Neural progenitor cell (in vitro differentiated cells): Measurements from ENCODE around the gene SPIN1. TPM values are rescaled to one million over a fixed set of nuclear protein-coding genes. Genes with fewer than 3 reads are reported as not detected.

Experiments
- DNase-seq: peaks from one replicate; pipeline ENCODE4 v3.0.0-alpha.2; 2016; ENCODE audit warnings: low spot score
- H2AFZ ChIP-seq: fragments of 200-600 bp; sonication (generic); replicated peaks from 2 replicates; pipeline ENCODE4 v1.6.1; 2016; ENCODE audit warnings: antibody characterized with exemption
- H3F3A ChIP-seq: fragments of 200-600 bp; sonication (generic); 2 replicates; pipeline ENCODE4 v1.6.1; 2016; ENCODE audit warnings: antibody characterized with exemption, low read depth
- H3K27ac ChIP-seq: fragments of 200-600 bp; sonication (generic); 2 replicates; pipeline ENCODE4 v1.5.1; 2016; ENCODE audit warnings: mild to moderate bottlenecking
- H3K27me3 ChIP-seq: fragments of 200-600 bp; sonication (generic); 2 replicates; pipeline ENCODE4 v1.6.1; 2016; ENCODE audit warnings: mild to moderate bottlenecking, moderate library complexity
- H3K36me3 ChIP-seq: fragments of 200-600 bp; sonication (generic); 2 replicates; pipeline ENCODE4 v1.5.1; 2016
- H3K4me1 ChIP-seq: fragments of 200-600 bp; sonication (generic); 2 replicates; pipeline ENCODE4 v1.6.1; 2016; ENCODE audit warnings: mixed run types
- H3K4me2 ChIP-seq: fragments of 200-600 bp; sonication (generic); 2 replicates; pipeline ENCODE4 v1.6.1; 2016
- H3K4me3 ChIP-seq: fragments of 200-600 bp; sonication (generic); 2 replicates; pipeline ENCODE4 v1.5.1; 2016
- H3K79me2 ChIP-seq: fragments of 200-600 bp; sonication (generic); 2 replicates; pipeline ENCODE4 v1.6.1; 2016; ENCODE audit warnings: low read depth
- H3K9ac ChIP-seq: fragments of 200-600 bp; sonication (generic); 2 replicates; pipeline ENCODE4 v1.6.1; 2016
- H3K9me3 ChIP-seq: fragments of 200-600 bp; sonication (generic); 2 replicates; pipeline ENCODE4 v1.5.1; 2016; ENCODE audit warnings: low read depth
- H4K20me1 ChIP-seq: fragments of 200-600 bp; sonication (generic); 2 replicates; pipeline ENCODE4 v1.6.1; 2016; ENCODE audit warnings: low read depth
- H3K27ac Mint-ChIP-seq: 3 replicates; pipeline ENCODE4 v1.8.0; 2021; ENCODE audit warnings: mixed read lengths
- H3K27me3 Mint-ChIP-seq: 2 replicates; pipeline ENCODE4 v1.8.0; 2022; ENCODE audit warnings: low read depth, mild to moderate bottlenecking, inconsistent platforms, moderate library complexity, mixed read lengths; ENCODE audit not compliant: insufficient read depth
- H3K36me3 Mint-ChIP-seq: 3 replicates; pipeline ENCODE4 v1.8.0; 2021; ENCODE audit warnings: mixed read lengths
- H3K4me1 Mint-ChIP-seq: 3 replicates; pipeline ENCODE4 v1.8.0; 2021; ENCODE audit warnings: mixed read lengths
- H3K4me3 Mint-ChIP-seq: 3 replicates; pipeline ENCODE4 v1.8.0; 2021; ENCODE audit warnings: mild to moderate bottlenecking, moderate library complexity, mixed read lengths
- H3K9me3 Mint-ChIP-seq: 3 replicates; pipeline ENCODE4 v1.8.0; 2020; ENCODE audit warnings: mixed read lengths
- CTCF ChIP-seq: fragments of 200-600 bp; sonication (generic); IDR thresholded peaks from 2 replicates; pipeline ENCODE4 v1.5.1; 2017; ENCODE audit warnings: antibody characterized with exemption, mild to moderate bottlenecking
- EZH2 ChIP-seq: fragments of 200-600 bp; sonication (generic); IDR thresholded peaks from 2 replicates; pipeline ENCODE4 v1.6.1; 2017; ENCODE audit warnings: antibody characterized with exemption, mild to moderate bottlenecking, moderate library complexity
- EZH2phosphoT487 ChIP-seq: fragments of 200-600 bp; sonication (generic); IDR thresholded peaks from 2 replicates; pipeline ENCODE4 v1.6.1; 2017; ENCODE audit warnings: antibody characterized with exemption
- total RNA-seq: library from RNA; depleted of rRNA; stranded (reverse); fragments of >200 nt; gene quantifications from 2 replicates; pipeline ENCODE4 v1.2.3, GENCODE V29; 2015; ENCODE audit warnings: low replicate concordance

SPIN1 gene
- total RNA-seq, 1 donor from 2014 or later, result 101 TPM

- Histone ChIP-seq H3K4me1 (no peaks in the 10 kb centered on the region), H3K4me3 (no peak overlapping the region), H3K27ac (no peak overlapping the region), H3K79me2 (peaks cover 75% of the 10 kb centered on the region), H3K9ac (no peak overlapping the region), H3F3A (peaks cover 6% of the 10 kb centered on the region), H4K20me1 (peaks cover 36% of the 10 kb centered on the region), H3K27me3 (no peaks in the 10 kb centered on the region), H3K9me3 (no peaks in the 10 kb centered on the region), H3K36me3 (no peaks in the 10 kb centered on the region), H3K4me2 (no peak overlapping the region), H2AFZ (no peak overlapping the region)
- TF ChIP-seq EZH2 (no peak), CTCF (no peak), EZH2phosphoT487 (no peak)
- Mint-ChIP-seq H3K27ac (no peak overlapping the region), H3K27me3 (peaks cover 3% of the 10 kb centered on the region), H3K36me3 (peaks cover 51% of the 10 kb centered on the region), H3K4me3 (no peak overlapping the region), H3K9me3 (peaks cover 23% of the 10 kb centered on the region), H3K4me1 (peaks cover 9% of the 10 kb centered on the region)
- no peak for DNase-seq
Measured at GRCh38 chr9:88447431-88447830, 59.2 kb downstream of the SPIN1 start.

- peaks cover 7% of the 10 kb centered on the region for H3K4me1 Mint-ChIP-seq
- Histone ChIP-seq H3K36me3 (no peaks in the 10 kb centered on the region), H3K27ac (no peak overlapping the region), H3K9ac (no peak overlapping the region), H2AFZ (no peak overlapping the region), H3K4me1 (peaks cover 13% of the 10 kb centered on the region), H3F3A (peaks cover 20% of the 10 kb centered on the region), H3K79me2 (peaks cover 69% of the 10 kb centered on the region), H3K9me3 (no peaks in the 10 kb centered on the region), H3K4me2 (no peak overlapping the region), H4K20me1 (peaks cover 43% of the 10 kb centered on the region), H3K27me3 (no peaks in the 10 kb centered on the region), H3K4me3 (no peak overlapping the region)
- peaks cover 3% of the 10 kb centered on the region for H3K27me3 Mint-ChIP-seq
- H3K4me3 Mint-ChIP-seq, result no peak overlapping the region
- TF ChIP-seq EZH2phosphoT487, result no peak
- TF ChIP-seq CTCF, result no peak
- no peak for TF ChIP-seq EZH2
- H3K36me3 Mint-ChIP-seq, result peaks cover 41% of the 10 kb centered on the region
- DNase-seq, result no peak
- H3K27ac Mint-ChIP-seq, result no peak overlapping the region
- H3K9me3 Mint-ChIP-seq, result no peaks in the 10 kb centered on the region
Measured at GRCh38 chr9:88451160-88451559, 62.9 kb downstream of the SPIN1 start.

GRCh38 chr9:88458716-88459465 is 70.6 kb downstream of the SPIN1 start:
- H2AFZ ChIP-seq, result no peak overlapping the region
- Mint-ChIP-seq H3K27me3 (no peaks in the 10 kb centered on the region), H3K27ac (no peak overlapping the region)

More at GRCh38 chr9:88458716-88459465, 70.6 kb downstream of the SPIN1 start:
- peaks cover 16% of the 10 kb centered on the region for H3K4me1 ChIP-seq
- TF ChIP-seq EZH2phosphoT487 (no peak), CTCF (no peak), EZH2 (no peak)
- peaks cover 49% of the 10 kb centered on the region for H4K20me1 ChIP-seq
- H3K36me3 ChIP-seq, result no peaks in the 10 kb centered on the region
- H3K27ac ChIP-seq, result no peak overlapping the region
- H3K36me3 Mint-ChIP-seq, result peaks cover 28% of the 10 kb centered on the region
- H3K79me2 ChIP-seq, result peaks cover 60% of the 10 kb centered on the region
- H3K9me3 ChIP-seq, result no peaks in the 10 kb centered on the region
- no peaks in the 10 kb centered on the region for H3F3A ChIP-seq
- no peak overlapping the region for H3K4me3 Mint-ChIP-seq
- H3K27me3 ChIP-seq, result no peaks in the 10 kb centered on the region
- H3K9me3 Mint-ChIP-seq, result no peaks in the 10 kb centered on the region
- DNase-seq, result no peak
- peaks cover 15% of the 10 kb centered on the region for H3K4me1 Mint-ChIP-seq
- no peak overlapping the region for H3K4me2 ChIP-seq
- no peak overlapping the region for H3K4me3 ChIP-seq
- no peak overlapping the region for H3K9ac ChIP-seq
